Measurements from ENCODE around the gene SORL1.

The SORL1 gene

DNA sequence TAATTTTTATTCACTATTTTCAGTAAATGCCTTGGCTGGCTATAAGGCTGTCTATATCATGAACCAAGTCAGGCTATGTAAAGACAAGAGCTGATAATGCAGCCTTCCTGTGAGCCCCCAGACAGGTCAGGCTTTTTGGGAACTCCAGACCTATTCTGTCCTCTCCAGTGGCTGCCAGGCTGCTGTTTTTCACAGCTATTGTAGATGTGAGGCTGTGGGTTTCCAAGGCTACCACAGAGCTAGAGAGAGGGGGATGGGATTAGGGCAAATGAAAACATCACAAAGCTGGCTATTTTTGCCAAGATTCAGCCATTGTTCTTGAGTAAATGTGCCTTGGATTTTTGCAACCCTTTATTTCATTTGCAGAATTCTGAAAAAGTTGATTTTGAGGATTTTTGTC, 56.3 kb downstream of the SORL1 start:
- TF ChIP-seq EZH2 (IDR thresholded peaks at IDR 0.05), result no peak
- TF ChIP-seq POLR2AphosphoS5 (IDR thresholded peaks at IDR 0.05; ENCODE audit: borderline replicate concordance, low read depth, low read length), result no peak
- TF ChIP-seq FOXP2 (optimal IDR thresholded peaks at IDR 0.05; ENCODE audit: control extremely low read depth, extremely low read length, insufficient read depth), result no peak
- no peak overlapping the region for H3K4me3 ChIP-seq
- no peaks in the 10 kb centered on the region for H3K9me3 ChIP-seq (ENCODE audit: low read depth, low read length)
- H3K9ac ChIP-seq (ENCODE audit: insufficient read length), result no peak overlapping the region
- no peaks in the 10 kb centered on the region for H3K36me3 ChIP-seq (ENCODE audit: insufficient read depth, low read length)
- DNase-seq (ENCODE audit: low read depth, low spot score), result no peak
- no peak overlapping the region for H3K27ac ChIP-seq

DNA sequence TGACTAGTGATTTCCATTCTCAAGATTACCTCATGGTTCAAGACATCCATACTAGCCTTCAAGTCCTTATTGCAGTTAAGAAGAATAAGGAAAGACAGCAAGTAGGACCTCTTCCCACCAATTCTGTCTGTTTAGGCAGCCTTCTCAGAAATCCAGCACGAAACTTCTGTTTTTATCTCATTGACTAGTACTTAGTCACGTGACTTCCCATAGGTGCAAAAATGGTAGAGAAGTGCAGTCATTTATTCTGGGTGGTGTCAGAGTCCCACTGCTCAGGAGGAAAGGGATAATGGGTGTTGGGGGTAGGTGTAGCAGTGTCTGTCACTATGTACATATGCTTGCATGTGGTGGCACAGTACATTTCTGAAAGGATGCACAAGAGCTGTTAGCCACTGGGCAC, 58.3 kb downstream of the SORL1 start:
- H3K36me3 ChIP-seq (ENCODE audit: insufficient read depth, low read length), result no peaks in the 10 kb centered on the region
- TF ChIP-seq POLR2AphosphoS5 (IDR thresholded peaks at IDR 0.05; ENCODE audit: borderline replicate concordance, low read depth, low read length) (no peak), EZH2 (IDR thresholded peaks at IDR 0.05) (no peak), FOXP2 (optimal IDR thresholded peaks at IDR 0.05; ENCODE audit: control extremely low read depth, extremely low read length, insufficient read depth) (no peak)
- DNase-seq (ENCODE audit: low read depth, low spot score), result no peak

DNA sequence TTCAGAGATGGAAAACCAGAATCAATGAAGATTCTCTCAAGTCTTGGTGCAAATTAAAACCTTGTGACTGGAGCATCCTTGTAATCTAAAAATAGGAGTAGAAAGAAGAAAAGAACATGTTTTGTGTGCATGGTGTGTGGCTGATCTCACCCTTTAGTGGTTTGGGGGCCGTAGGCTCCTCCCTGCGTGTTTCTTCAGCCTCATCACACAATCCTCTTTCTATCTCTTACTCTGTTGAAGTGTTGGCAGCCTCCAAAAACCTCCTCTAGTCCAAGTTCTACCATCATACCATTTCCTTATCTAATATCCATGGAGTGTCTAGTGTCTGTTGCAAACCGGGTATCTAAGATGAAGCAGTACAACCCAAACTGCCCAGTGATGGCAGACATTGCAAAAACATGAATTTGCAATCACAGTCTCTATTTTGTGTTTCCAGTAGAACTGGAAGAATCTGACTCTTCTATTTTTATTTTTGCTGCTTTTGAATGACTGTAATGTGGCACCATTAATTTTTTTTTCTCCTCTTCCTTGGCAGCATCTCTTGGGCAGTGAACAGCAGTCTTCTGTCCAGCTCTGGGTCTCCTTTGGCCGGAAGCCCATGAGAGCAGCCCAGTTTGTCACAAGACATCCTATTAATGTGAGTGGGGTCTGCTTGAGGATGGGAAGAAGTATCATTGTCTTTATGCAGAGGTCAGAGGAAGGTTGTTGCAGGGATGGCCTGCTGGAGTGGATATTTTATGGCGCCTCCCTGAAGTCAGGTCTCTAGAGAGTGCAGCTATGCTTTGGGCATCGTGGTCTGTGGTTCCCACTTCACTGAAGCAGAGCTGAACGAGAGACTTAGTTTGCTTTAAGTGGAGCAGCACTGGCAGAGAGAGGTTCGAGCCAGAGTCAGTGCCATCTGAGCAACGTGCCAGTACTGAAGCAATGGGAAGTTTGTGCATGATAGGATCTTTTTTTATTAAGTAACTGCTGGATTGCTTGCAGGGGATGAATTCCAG, 60.7 kb downstream of the SORL1 start:
- no peaks in the 10 kb centered on the region for H3K36me3 ChIP-seq (ENCODE audit: insufficient read depth, low read length)
- no peak for DNase-seq (ENCODE audit: low read depth, low spot score)
- H3K4me3 ChIP-seq, result no peak overlapping the region
- H3K9me3 ChIP-seq (ENCODE audit: low read depth, low read length), result no peaks in the 10 kb centered on the region
- no peak overlapping the region for H3K9ac ChIP-seq (ENCODE audit: insufficient read length)
- H3K27ac ChIP-seq, result no peak overlapping the region
- TF ChIP-seq POLR2AphosphoS5 (IDR thresholded peaks at IDR 0.05; ENCODE audit: borderline replicate concordance, low read depth, low read length), result no peak
- no peak for TF ChIP-seq EZH2 (IDR thresholded peaks at IDR 0.05)
- no peak for TF ChIP-seq FOXP2 (optimal IDR thresholded peaks at IDR 0.05; ENCODE audit: control extremely low read depth, extremely low read length, insufficient read depth)

More for the DNA sequence above, 58.3 kb downstream of the SORL1 start:
- Histone ChIP-seq H3K9me3 (ENCODE audit: low read depth, low read length) (no peaks in the 10 kb centered on the region), H3K27ac (no peak overlapping the region), H3K9ac (ENCODE audit: insufficient read length) (no peak overlapping the region), H3K4me3 (no peak overlapping the region)

DNA sequence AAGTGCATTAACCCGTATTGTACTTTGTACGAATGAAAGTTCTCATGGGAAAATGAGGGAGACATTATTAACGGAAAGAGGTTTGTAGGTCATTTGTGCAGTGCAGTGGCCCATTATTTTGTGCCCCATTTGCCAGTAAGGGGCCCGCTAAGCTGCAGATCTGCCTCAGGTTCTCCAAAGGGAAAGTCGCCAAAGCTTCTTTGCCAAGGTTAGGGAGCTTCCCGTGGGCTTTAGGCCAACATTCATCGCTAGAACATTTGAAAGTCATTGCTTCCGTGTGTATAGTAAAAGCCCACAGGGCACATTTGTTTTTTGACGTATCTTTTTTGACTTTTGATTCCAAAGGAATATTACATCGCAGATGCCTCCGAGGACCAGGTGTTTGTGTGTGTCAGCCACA, 61.7 kb downstream of the SORL1 start:
- Histone ChIP-seq H3K4me3 (no peak overlapping the region), H3K9ac (ENCODE audit: insufficient read length) (no peak overlapping the region), H3K36me3 (ENCODE audit: insufficient read depth, low read length) (no peaks in the 10 kb centered on the region), H3K9me3 (ENCODE audit: low read depth, low read length) (no peaks in the 10 kb centered on the region), H3K27ac (no peak overlapping the region)
- no peak for TF ChIP-seq EZH2 (IDR thresholded peaks at IDR 0.05)
- no peak for TF ChIP-seq POLR2AphosphoS5 (IDR thresholded peaks at IDR 0.05; ENCODE audit: borderline replicate concordance, low read depth, low read length)
- TF ChIP-seq FOXP2 (optimal IDR thresholded peaks at IDR 0.05; ENCODE audit: control extremely low read depth, extremely low read length, insufficient read depth), result no peak
- DNase-seq (ENCODE audit: low read depth, low spot score), result no peak

DNA sequence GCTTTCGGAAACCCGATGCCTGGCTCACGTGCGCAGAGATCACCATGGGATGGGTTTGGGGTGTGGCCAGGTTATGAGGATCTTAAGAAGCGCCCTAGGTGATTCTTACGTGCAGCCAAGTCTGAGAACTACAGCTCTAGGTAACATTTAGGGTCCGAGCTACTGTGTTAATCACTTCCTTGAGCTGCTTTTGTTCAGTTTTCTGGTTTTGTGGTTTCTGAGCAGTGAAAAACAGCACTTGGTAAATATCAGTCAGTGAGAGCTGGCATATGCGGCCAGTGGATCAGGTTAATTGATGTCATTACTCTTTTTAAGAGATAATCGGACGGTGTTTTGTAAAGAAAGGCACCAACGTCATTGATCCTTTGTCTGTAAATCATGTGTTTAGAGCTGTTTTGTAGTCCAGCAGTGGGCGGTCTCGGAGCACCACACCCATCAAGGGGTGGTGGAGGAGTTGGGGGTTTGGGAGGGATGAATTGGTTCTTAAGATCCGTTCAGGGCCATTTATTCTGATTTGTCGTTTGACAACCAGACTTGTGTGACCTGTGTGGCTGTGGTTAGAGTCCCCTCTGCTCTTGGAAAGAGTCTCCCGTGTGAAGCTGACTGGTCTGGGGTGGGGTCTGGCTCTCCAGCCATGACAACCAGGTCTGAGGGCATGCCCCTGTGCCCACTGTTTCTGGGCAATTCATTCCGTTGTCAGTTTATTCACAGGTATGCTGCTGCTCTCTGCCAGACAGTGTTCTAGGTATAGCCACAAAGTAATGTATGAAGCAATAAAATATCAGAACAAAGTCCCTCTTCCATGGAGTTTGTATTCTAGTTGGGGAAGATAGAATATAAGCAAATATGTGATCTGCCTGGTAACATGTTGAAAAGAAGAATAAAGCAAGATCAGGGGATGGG, 62.6 kb downstream of the SORL1 start:
- Histone ChIP-seq H3K9ac (ENCODE audit: insufficient read length) (no peak overlapping the region), H3K4me3 (no peak overlapping the region), H3K9me3 (ENCODE audit: low read depth, low read length) (no peaks in the 10 kb centered on the region), H3K27ac (no peak overlapping the region), H3K36me3 (ENCODE audit: insufficient read depth, low read length) (no peaks in the 10 kb centered on the region)
- no peak for TF ChIP-seq POLR2AphosphoS5 (IDR thresholded peaks at IDR 0.05; ENCODE audit: borderline replicate concordance, low read depth, low read length)
- TF ChIP-seq EZH2 (IDR thresholded peaks at IDR 0.05), result no peak
- no peak for TF ChIP-seq FOXP2 (optimal IDR thresholded peaks at IDR 0.05; ENCODE audit: control extremely low read depth, extremely low read length, insufficient read depth)
- no peak for DNase-seq (ENCODE audit: low read depth, low spot score)

DNA sequence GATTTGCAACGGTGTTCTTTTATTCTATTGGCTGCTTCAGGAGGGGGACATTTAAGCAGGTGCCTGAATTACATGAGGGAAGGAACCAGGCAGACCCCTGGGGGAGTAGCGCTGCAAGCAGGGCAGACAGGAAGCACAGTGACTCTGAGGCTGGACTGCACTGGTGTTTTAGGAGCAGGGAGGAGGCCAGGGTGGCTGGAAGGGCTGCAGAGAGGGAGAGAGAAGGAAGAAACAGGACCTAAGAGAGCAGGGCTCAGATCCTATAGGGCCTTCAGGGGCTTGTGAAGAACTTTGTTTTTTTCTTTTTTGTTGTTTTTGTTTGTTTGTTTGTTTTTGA, 63.2 kb downstream of the SORL1 start:
- Histone ChIP-seq H3K27ac (no peak overlapping the region), H3K36me3 (ENCODE audit: insufficient read depth, low read length) (no peaks in the 10 kb centered on the region)
- no peak for DNase-seq (ENCODE audit: low read depth, low spot score)

DNA sequence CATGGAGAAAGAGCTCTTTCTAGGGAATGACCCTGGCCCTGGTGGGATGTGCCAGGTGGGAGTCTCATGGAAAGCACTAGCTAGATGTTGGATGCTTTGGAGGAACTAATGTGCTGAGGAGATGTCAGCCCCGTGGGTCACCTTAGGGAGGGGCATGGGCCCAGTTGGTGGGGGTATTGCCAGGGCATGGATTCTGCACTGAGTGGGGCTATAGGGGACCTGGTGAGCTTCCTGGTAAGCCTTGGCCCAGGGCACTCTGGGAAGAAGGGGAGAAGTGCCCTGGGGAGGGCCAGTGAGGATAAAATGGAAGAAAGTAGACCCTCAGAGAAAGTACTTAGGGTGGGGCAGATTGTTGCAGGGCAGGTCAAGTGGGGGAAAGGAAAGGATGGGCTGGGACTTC, 65.9 kb downstream of the SORL1 start:
- DNase-seq (ENCODE audit: low read depth, low spot score), result no peak
- no peak for TF ChIP-seq EZH2 (IDR thresholded peaks at IDR 0.05)
- TF ChIP-seq FOXP2 (optimal IDR thresholded peaks at IDR 0.05; ENCODE audit: control extremely low read depth, extremely low read length, insufficient read depth), result no peak
- TF ChIP-seq POLR2AphosphoS5 (IDR thresholded peaks at IDR 0.05; ENCODE audit: borderline replicate concordance, low read depth, low read length), result no peak
- no peak overlapping the region for H3K27ac ChIP-seq
- no peaks in the 10 kb centered on the region for H3K36me3 ChIP-seq (ENCODE audit: insufficient read depth, low read length)
- no peaks in the 10 kb centered on the region for H3K9me3 ChIP-seq (ENCODE audit: low read depth, low read length)
- H3K4me3 ChIP-seq, result no peak overlapping the region
- no peak overlapping the region for H3K9ac ChIP-seq (ENCODE audit: insufficient read length)

More for the DNA sequence above, 63.2 kb downstream of the SORL1 start:
- TF ChIP-seq POLR2AphosphoS5 (IDR thresholded peaks at IDR 0.05; ENCODE audit: borderline replicate concordance, low read depth, low read length) (no peak), EZH2 (IDR thresholded peaks at IDR 0.05) (no peak), FOXP2 (optimal IDR thresholded peaks at IDR 0.05; ENCODE audit: control extremely low read depth, extremely low read length, insufficient read depth) (no peak)
- H3K9ac ChIP-seq (ENCODE audit: insufficient read length), result no peak overlapping the region
- H3K4me3 ChIP-seq, result no peak overlapping the region
- no peaks in the 10 kb centered on the region for H3K9me3 ChIP-seq (ENCODE audit: low read depth, low read length)
